Lower leg skin (tissue), 4 donors: ENCODE data around the gene DNMT3B. TPM values are rescaled to one million over a fixed set of nuclear protein-coding genes. Genes with fewer than 3 reads are reported as not detected.
A peak's percentile ranks its signal among the peaks of the same experiment; 100 is the strongest.

ENCODE experiments used
- DNase-seq, 2 donors: peaks; one replicate each; pipeline ENCODE4 v3.0.0-alpha.2; 2019; ENCODE audit warnings: low spot score in 2 of 2
- H3K4me3 ChIP-seq: fragments of 200-600 bp; sonication (generic); 2 replicates; pipeline ENCODE4 v1.5.1; 2017; ENCODE audit warnings: mild to moderate bottlenecking, low read depth; ENCODE audit not compliant: poor library complexity, severe bottlenecking
- POLR2A ChIP-seq, 2 donors: fragments of 450-650 bp; IDR thresholded peaks; one replicate each; pipeline ENCODE4 v1.6.1; 2016 to 2017; ENCODE audit warnings: antibody characterized with exemption in 2 of 2, mild to moderate bottlenecking in 1 of 2, moderate library complexity in 1 of 2
- WGBS, 2 donors: methylation state at CpG; one replicate each; pipeline ENCODE4 v1.1.5; 2018; 5-methylcytosine and 5-hydroxymethylcytosine counted together
- intact Hi-C: fragments of 100-400 bp; cut with DNase I; formaldehyde crosslinking; loops from one replicate; pipeline ENCODE4 v1.15.0; 2023; ENCODE audit warnings: low total_unique reads
- total RNA-seq, 4 donors: library from RNA; depleted of rRNA; stranded (reverse); fragments of >200 nt; gene quantifications; one replicate each; pipeline ENCODE4 v1.1.0, GENCODE V29; 2016
- TF ChIP-seq, protein P1 (sequence below), 3 donors: fragments of 450-650 bp; IDR thresholded peaks; one replicate each; pipeline ENCODE4 v1.5.1; 2016; ENCODE audit warnings: antibody characterized with exemption in 3 of 3, mild to moderate bottlenecking in 3 of 3, moderate library complexity in 2 of 3

Gene DNMT3B
- total RNA-seq, 4 donors from 2014 or later = 2.0 to 3.4 (median 2.7) TPM

DNA sequence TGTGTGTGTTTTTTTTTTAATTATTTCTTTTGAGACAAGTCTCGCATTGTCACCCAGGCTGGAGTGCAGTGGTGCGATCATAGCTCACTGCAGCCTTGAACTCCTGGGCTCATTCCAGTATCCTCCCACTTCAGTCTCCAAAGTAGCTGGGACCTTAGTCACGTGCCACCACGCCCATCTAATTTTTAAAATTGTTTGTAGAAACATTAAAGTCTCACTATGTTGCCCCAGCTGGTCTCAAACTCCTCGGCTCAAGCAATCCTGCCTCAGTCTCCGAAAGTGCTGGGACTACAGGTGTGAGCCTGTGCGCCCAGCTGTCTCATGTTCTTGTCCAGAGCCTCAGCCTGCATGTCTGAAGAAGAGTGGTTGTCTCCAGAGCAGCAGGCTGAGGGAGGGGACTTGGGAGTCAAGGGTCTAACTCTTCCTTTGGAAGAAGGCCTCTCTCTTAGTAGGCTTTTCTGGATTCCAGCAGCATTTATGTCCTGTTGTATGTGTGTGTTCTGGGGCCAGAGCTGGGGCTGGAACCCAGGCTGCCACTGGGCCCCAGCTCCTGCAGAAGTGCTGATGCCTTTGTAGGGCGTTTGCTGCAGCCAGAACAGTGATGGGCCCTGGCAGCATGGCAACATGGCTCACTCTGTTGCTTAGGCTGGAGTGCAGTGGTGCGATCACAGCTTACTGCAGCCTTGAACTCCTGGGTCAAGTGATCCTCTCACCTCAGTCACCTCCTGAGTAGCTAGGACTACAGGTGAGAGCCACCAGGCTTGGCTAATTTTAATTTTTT, 5.4 kb downstream of the DNMT3B start:
- intact Hi-C loops = no loop called here
- 76 to 79% methylated on average over 9 of the region's 9 CpGs for WGBS, 2 donors
- no peak overlapping the region for H3K4me3 ChIP-seq
- no peak for TF ChIP-seq POLR2A (IDR thresholded peaks at IDR 0.05)
- TF ChIP-seq, protein P1, sequence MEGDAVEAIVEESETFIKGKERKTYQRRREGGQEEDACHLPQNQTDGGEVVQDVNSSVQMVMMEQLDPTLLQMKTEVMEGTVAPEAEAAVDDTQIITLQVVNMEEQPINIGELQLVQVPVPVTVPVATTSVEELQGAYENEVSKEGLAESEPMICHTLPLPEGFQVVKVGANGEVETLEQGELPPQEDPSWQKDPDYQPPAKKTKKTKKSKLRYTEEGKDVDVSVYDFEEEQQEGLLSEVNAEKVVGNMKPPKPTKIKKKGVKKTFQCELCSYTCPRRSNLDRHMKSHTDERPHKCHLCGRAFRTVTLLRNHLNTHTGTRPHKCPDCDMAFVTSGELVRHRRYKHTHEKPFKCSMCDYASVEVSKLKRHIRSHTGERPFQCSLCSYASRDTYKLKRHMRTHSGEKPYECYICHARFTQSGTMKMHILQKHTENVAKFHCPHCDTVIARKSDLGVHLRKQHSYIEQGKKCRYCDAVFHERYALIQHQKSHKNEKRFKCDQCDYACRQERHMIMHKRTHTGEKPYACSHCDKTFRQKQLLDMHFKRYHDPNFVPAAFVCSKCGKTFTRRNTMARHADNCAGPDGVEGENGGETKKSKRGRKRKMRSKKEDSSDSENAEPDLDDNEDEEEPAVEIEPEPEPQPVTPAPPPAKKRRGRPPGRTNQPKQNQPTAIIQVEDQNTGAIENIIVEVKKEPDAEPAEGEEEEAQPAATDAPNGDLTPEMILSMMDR (IDR thresholded peaks at IDR 0.05) = no peak
- no peak for DNase-seq

DNA sequence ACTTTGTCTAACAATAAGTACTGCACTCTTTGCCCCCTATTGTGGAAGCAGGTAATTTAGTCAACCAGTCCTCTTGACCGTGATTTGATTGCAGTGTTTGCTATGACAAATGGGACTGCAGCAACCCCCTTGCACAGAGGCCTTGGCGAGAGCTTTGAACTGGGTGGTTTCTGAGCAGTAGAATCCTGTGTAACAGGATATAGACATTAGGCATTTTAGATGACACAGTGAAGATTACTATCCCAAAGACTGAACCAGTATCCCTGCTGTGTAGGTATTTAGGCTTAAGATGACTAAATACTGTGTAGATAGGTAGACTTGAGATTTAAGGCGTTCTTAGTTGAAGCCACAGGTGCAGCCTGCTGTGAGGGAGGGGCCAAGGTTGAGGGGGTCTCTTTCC, 9.9 kb downstream of the DNMT3B start:
- 85 to 92% methylated on average over 3 of the region's 3 CpGs for WGBS, 2 donors
- DNase-seq = no peak
- no peak overlapping the region for H3K4me3 ChIP-seq
- TF ChIP-seq, protein P1 (IDR thresholded peaks at IDR 0.05) = no peak
- TF ChIP-seq POLR2A (IDR thresholded peaks at IDR 0.05) = no peak
- intact Hi-C loops = no loop called here

DNA sequence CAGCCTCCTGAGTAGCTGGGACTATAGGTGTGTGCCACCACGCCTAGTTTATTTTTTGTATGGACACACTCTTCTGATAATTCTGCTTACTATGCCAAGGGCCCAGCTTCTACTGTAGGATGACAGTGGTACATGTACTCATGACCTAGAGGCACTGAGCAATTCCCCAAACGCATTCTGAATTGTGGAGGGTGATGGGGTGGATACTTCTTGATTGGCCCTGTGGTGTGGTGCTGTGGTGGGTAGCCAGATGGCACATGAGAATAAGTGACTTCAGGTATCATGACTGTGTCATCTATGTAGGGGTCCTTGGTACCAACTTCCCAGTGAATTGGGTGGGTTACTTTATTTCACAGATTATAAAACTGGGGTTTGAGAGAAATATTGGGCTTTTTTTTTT, 11.0 kb downstream of the DNMT3B start:
- TF ChIP-seq, protein P1 (IDR thresholded peaks at IDR 0.05) = no peak
- TF ChIP-seq POLR2A (IDR thresholded peaks at IDR 0.05) = no peak
- DNase-seq = no peak
- no peak overlapping the region for H3K4me3 ChIP-seq
- 88% methylated on average over 2 of the region's 2 CpGs for WGBS, 2 donors
- intact Hi-C loops = no loop called here

DNA sequence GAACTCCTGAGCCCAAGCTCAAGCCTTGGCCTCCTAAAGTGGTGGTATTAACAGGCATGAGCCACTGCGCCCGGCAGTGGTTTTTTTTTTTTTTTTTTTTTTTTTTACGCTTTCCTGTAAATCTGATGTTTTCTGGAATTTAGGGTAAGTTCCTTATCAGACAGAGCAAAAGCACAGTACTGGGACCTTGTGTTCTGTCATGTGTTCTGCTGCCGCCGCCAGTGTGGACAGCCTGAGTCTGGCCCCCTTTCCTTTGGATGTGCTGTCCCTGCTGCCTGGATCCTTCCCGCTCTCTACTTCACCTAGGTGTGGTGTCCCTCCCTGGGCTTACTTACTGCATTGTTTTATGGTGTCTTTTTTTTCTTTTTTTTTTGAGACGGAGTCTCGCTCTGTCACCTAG, 11.7 kb downstream of the DNMT3B start:
- WGBS, 2 donors = 92 to 97% methylated on average over 8 of the region's 8 CpGs
- DNase-seq = no peak
- H3K4me3 ChIP-seq = no peak overlapping the region
- intact Hi-C loops = no loop called here
- no peak for TF ChIP-seq POLR2A (IDR thresholded peaks at IDR 0.05)
- TF ChIP-seq, protein P1 (IDR thresholded peaks at IDR 0.05) = no peak

DNA sequence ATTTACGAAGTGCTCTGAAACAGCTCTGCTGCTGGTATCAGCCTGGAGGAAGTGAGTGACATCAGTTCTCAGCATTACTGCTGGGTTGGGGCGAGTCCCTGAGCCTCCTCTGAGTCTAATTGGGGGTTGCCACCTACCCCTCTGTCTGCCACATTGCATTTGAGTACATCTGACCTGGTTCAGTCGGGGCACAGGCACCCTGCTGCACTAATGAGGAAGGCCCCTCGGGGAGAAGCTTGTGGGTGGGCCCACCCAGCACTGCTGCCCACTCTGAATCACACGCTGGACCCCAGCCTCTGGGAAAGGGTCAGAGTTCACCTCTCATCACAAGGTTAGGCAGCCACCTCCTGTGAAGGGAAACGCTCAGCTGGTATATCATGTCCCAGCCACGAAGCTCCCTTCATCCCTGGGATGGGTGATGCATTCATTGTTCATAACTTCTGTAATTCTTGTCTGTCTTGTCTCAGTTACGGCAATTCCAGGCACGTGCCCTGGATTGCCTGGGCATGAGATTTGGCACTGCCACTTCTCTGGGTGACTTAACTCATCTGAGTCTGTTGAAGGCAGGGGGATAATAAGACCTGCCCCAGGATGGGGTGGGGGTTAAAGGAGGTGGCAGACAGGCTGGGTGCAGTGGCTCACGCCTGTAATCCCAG, 13.3 kb downstream of the DNMT3B start:
- peak in 1 of 2 donors; percentile 49 for DNase-seq
- WGBS, 2 donors = 59 to 65% methylated on average over 8 to 9 of the region's 10 CpGs
- no peak overlapping the region for H3K4me3 ChIP-seq
- intact Hi-C loops = loop anchor here (5.0 kb wide), 1 partner anchor 98 kb away; no protein-coding TSS in a partner anchor
- TF ChIP-seq, protein P1 (IDR thresholded peaks at IDR 0.05) = no peak
